CD4-positive, alpha-beta T cell treated with Interleukin-17A for 1 hour (primary cell): ENCODE measurements around the gene PNLIPRP1.

ENCODE experiments used
- DNase-seq: peaks from one replicate; pipeline ENCODE4 v3.0.0-alpha.2; 2020

PNLIPRP1 gene

DNA sequence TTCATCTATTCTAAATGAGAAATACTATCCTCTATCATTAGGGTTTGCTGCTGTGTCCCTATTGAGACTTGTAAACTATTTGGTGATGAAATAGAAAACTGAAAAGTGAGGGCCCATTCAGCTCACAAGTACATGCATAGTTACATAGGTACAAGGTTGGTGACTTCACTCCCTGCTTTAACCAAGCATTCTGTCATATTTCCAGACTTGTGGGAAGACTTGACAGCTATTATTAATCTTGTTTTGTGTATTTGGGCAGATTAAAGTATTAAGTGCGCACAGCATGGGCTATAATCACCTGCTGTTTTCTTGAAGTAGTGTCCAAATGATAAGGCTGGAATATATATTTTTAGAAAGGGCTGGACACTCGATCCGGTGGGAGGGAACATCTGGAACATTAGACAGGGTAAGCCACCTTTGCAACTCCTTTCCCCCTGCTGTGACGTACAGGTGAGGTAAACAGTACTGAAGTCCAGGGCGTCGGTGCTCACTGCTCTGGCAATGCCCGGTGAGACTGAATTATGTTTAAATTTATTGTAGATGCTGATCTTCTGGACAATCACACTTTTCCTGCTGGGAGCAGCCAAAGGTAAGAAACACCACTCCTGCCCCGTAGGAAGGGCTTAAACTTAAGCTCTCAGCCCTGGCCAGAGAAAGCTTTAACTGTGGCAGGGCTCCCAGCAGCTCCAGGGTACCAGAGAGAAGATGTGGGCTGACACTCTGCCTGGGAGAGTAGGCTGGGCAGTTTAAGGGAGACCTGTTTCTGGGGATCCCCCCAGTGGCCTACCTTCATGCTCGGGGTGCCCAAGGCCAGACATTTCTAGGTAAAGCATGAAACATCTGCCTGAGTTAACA, at the start of gene PNLIPRP1:
PNLIPRP1 (plus strand) TSS at position 370 of the 855 bp plus-strand sequence; CDS start at position 541, 171 bp downstream.
- no peak for DNase-seq

DNA sequence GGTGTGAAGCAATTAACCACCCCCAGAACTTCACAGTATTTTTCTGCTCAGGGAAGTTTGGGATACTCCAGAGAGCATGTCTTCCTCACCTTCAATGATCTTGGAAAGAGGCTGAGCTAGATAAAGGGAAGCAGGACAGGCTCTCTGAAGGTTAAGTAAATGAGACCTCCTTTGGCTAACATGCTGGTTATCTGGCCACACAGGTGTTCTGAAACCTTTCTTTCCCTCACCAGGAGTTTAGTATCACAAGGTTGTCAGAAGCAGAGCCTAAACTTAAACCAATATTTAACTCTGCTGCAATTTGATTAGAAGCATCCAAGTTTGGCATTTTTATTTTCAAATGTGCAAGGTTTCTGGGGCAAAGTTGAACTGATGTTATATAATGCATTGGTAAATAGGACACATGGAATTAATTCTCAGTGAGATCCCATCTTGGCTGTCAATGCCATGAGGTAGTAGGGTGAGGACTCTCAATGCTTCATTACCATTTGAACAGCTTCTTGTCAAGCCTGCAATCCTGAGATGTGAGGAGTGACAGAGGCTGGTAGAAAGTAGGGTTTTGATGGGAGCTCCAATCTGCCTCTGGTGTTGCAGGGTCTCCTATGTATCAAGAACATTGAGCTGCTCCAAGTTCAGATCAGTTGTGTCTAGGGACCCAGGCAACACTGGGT, 48.6 kb upstream of the PNLIPRP1 start:
- DNase-seq = no peak

DNA sequence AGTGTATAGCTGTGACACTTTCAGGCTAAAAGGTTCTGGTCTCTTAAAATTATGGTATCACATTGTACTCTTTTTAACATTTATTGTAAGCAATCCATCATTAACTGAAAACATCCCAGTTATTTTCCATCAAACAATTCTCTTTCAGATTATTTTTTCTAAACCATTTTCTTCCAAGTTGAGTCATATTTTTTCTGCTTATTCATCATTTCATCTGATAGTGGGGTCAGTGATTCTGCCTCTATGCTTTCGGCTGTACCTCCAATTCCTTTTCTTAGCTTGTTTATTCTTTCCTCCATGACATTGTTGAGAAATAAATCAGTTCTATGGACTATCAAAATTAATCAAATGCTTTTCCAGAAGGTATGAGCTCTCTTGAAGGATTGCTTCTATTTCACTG, 45.6 kb upstream of the PNLIPRP1 start:
- no peak for DNase-seq

DNA sequence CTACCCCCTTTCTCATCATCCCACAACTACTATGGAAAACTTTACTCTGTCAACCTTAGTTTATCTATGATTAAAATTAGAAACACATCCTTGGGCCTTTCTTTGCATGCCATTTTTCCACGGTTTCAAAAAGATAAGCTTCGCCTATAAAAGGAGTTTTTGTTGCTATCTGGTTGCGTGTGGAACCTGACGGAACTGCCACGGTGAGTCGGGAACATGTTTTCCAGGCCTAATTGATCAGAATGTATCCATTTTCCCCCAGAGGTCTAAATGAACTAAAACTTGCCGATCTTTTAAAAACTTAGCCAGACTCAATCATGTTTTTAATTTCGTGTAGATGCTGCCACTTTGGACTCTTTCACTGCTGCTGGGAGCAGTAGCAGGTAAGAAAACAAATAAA, 45.0 kb upstream of the PNLIPRP1 start, which contains the start of gene PNLIP:
PNLIP (plus strand) TSS at position 176 of the 400 bp plus-strand sequence; CDS start at position 338, 162 bp downstream.
- DNase-seq = no peak

DNA sequence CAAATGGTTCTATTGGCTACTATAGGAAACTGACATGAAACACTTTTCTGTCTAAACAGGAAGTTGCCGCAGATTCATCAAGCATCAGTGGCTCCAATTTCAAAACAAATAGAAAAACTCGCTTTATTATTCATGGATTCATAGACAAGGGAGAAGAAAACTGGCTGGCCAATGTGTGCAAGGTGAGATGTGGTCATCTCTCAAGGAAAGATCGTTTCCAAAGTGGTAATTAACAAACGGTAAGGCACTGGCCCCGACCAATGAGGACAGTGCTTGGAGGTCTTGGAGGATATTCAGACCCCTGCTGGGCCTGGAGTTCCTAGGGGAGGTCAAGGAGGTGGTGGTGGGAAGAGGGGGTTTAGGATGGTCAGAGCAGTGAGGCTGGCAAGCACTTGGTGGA, 42.5 kb upstream of the PNLIPRP1 start:
- DNase-seq = no peak

DNA sequence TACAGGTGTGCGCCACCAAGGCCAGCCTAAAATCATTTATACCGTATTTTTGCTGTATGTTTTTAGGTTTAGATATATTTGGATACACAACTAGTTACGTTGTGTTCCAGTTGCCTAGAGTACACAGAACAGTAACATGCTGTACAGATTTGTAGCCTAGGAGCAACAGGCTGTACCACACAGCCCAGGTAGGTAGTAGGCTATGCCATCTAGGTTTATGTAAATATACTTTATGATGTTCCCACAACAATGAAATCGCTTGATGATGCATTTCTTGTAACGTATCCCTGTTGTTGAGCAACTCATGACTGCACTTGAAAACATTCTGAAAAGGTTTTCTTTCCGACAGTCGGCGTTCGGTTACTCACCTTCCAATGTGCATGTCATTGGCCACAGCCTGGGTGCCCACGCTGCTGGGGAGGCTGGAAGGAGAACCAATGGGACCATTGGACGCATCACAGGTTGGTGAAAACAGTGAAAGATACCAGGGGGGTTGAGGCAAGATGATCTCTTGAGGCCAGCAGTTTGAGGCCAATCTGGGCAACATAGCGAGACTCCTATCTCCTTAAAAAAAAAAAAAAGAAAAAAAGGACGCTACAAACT, 37.3 kb upstream of the PNLIPRP1 start:
- no peak for DNase-seq

DNA sequence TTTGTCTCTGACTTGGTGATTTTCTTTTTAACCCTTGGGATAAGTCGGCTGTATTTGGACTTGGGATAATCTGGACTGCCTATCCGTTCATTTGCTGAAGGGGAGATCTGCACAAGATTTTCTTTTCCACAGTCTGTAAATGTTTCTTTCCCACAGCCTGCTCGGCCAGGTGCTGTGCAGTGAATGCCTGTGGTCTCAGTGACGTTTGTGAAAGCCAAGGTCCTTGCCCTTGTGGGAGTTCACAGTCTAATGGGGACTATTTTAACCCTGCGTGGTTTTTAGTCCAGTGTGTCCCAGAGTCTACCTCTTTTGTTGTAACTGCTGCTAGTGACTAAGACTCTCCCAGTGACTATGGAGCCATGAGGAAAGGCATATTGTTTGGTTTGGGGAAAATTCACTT, 36.1 kb upstream of the PNLIPRP1 start:
- no peak for DNase-seq

DNA sequence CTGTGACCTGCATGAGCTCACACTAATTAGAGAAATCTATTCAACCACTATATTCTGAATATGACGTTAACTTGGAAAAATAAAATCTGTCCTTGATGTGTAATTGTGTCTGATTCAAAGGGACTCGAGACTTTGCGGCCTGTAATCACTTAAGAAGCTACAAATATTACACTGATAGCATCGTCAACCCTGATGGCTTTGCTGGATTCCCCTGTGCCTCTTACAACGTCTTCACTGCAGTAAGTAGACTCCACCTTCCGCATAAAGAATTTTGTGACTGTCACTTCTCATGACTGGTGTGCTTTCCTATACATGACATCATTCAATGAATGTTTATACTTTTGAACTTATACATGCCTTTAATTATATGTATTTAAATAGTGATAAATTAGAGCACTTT, 34.9 kb upstream of the PNLIPRP1 start:
- DNase-seq = no peak

DNA sequence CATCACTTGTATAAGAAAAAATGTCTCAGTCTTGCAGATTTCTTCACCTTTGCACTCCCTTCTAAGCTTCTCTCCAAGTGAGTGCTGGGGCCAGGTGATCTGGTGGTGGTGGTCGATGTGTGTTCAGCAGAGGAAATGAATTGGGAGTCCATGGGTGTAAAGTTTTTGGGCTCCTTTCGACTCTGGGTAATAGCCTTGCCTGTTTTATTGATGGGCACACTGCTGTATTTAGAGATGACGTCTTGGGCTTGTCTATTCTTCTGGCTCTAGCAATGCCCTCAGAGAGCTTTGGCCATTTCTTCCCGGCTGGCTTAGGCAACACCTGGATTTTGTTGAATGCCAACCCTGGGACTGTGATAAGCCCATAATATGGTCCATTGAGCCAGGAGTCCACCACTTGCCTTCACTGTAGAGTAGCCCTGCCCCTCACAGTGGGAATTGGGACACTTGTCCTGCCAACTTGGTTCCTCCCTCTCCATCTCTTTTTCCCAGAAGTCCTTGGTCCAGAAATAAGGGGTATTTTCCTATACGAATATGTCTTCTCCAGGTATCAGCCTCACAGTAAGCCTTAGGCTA, 33.4 kb upstream of the PNLIPRP1 start:
- DNase-seq = no peak

DNA sequence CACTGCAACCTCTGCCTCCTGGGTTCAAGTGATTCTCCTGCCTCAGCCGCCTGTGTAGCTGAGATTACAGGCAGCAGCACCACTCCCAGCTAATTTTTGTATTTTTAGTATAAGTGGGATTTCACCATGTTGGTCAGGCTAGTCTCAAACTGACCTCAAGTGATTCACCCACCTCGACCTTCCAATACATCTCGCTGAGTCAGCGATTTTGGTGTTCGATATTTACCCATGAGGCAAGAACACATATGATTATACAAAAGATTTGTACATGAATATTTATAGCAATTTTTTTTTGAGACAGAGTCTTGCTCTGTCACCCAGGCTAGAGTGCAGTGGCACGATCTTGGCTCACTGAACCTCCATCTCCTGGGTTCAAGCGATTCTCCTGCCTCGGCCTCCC, 25.2 kb upstream of the PNLIPRP1 start:
- DNase-seq = no peak

DNA sequence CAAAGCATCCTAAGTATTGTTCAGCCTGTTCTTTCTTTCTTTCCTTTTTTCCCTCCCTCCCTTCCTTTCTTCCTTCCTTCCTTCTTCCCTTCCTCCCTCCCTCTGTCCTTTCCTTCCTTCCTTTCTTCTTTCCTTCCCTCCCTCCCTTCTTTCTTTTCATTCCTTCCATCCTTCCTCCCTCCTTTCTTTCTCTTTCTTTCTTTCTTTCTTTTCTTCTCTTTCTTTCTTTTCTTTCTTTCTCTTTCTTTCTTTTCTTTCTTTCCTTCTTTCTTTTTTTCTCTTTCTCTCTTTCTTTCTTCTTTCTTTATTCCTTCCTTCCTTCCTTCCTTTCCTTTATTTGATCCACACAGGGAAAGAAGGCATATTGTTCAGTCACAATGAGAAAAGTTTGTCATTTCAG, 23.8 kb upstream of the PNLIPRP1 start:
- DNase-seq = no peak

DNA sequence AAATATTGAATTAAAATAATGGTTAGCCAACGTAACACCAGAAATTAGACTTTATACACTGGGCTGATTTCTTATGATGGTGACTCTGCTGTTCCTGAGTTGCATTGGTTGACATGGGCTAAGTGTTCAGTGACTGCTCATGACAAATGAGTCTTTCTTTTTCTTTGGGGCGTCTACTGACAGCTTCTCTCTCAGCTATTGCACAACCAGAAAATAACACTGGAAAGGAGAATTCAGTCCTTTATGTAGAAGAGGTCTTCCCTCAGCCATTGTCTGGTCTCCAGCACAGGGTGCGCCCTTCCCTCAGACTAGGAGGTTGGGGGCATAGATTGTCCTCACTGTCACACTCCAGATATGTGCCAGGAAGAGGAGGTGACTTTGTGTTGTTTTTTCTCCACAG, 23.4 kb upstream of the PNLIPRP1 start:
- DNase-seq = no peak

DNA sequence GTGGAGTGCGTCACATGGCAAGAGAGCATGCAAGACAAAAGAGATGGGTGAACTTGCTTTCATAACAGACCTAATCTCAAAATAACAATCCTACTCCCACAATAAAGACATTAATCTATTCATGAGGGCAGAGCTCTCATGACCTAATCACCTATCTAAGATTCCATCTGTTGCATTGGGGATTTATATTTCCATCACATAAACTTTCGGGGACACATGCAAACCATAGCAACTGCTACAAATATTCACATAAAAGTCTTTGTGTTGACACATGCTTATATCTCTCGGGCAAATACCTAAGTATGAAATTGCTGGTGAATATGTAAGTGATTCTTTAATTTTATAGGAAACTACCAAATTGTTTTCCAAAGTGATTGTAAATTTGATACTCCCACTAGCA, 16.0 kb upstream of the PNLIPRP1 start:
- DNase-seq = no peak

DNA sequence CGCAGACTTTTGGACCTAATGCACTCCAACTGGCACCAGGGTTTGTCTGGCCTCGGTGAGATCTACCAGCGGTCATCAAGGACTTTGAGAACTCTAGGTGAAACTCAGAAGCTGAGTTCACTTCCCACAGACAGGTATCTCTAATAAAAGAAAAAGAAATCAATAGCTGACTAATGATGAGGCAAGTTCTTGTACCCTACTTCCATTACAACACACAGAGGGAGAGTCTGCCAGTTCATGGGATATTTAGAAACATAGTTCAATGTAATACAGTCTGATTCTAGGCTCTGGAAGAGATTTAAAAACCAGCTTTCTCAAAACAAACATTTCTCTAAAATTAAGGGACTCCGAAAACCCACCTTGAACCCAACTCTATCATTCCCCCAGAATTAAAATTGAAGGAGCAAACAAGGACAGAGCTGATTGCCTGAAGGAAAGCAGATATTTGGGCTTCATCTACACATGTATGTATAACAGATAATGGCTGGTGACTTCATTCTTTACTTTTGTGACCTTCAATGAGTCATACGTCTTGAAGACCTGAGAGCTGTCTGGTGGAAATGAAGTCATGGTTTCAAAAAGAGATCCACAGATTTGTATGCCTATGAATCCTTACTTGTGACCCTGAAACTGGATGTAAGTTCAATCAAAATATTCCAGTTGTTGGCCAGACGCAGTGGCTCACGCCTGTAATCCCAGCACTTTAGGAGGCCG, 2.7 kb upstream of the PNLIPRP1 start:
- no peak for DNase-seq

DNA sequence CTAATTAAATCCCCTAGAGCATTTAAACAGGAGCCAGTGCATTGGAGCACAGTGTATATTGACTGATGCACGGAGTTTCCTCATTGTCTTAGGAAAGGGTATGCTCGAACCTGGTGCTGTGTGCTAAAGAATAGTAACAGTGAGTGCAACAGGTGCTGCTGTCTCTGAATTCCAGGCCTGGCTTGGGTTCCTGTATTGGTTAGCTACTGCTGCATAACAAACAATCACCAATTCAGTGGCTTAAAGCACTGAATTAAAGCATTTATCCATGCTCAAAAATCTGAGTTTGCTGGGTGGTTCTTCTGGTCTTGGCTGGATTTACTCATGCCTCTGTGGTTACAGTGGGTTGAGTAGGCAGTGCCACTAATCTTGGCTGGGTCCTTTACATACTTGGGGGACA, 1.8 kb upstream of the PNLIPRP1 start:
- no peak for DNase-seq

DNA sequence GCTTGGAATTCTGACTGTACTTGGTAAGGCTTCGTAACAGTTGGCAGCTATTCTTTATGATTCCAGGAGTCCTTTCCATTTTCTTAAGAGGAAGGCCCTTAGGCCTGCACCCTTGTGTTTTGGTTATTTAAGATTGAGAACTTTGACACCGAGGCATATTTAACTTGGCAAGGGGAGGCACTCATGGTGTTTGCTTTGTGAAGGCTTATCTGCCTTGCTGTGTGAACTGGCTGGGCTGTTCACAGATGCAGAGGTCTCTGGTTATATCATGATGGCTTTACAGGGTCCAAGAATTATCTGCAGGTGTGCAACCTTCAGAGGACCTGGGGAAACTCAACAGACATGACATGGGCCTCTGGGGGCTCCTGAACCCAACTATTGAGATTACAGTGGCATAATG, 833 bp upstream of the PNLIPRP1 start:
- no peak for DNase-seq

DNA sequence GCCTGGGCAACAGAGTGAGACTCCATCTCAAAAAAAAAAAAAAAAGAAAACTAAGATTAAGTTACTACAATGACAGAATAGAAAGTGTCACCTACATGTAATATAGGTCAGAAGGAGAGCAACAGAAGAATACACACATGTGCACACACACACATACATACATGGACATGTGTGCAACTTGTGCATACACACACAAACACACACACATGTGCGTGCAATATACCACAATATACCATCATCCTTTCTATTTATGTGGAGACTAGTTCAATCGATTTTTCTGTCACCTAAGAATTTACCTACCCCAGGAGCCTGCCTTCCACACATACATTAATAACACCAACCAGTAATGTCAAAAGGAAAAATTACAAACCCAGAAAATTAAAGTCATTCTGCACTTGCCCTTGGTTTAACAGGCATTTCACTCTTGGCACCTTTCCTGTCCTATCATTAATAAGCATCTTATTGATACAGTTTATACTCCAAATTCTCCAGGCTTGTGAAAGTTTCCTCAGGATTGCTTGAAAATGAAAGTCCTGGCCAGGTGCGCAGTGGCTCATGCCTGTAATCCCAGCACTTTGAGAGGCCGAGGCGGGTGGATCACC, 2.5 kb downstream of the PNLIPRP1 start:
- no peak for DNase-seq

DNA sequence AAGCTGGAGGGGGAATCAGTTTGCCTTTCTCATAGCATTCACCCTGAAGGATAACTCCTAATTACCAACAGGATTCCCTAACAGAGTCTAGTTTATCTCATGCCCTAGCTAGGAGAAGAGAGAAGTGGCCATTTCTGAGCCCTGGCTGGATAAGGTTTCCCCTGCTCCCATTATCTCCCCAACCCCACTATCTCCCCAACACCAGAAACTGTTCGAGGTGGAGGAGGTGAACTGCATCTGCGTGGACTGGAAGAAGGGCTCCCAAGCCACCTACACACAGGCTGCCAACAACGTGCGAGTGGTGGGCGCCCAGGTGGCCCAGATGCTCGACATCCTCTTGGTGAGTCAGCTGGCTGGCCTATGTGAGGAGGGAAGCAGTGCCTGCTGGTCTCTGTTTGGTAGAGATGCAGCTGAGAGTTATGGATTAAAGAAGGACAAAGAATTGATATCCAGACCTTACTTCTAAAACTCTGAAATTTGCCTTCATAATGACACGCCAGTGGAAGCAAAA, 3.8 kb downstream of the PNLIPRP1 start:
- no peak for DNase-seq

DNA sequence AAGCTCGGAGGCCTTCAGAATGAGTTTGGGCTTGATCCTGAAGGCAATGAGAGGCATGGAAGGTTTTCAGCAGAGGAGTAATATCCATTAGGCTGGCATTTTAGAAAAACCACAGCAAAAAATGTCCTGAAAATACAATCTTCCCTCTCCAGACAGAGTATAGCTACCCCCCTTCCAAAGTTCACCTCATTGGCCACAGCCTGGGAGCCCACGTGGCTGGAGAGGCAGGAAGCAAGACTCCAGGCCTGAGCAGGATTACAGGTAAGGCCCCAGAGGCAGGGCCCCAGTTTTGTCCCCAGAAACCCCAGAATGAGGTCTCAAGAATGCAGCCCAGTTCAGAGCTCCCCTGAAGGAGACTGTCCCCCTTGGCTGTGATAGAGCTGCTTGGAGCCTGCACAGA, 5.3 kb downstream of the PNLIPRP1 start:
- DNase-seq = no peak

DNA sequence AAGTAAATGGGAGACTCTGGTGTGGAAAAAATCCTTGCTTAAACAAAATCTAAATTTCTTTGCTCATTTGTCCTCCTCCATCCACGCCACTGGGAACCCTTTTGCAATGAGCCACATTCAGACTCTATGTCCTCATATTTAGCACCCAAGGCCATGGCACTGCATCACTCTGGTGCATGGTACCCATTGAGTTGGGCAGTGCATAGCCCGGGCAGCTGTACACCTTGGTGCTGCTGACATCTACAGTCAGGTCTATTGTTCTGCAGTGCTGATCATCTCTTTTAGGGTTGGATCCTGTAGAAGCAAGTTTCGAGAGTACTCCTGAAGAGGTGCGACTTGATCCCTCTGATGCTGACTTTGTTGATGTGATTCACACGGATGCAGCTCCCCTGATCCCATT, 6.8 kb downstream of the PNLIPRP1 start:
- DNase-seq = no peak

DNA sequence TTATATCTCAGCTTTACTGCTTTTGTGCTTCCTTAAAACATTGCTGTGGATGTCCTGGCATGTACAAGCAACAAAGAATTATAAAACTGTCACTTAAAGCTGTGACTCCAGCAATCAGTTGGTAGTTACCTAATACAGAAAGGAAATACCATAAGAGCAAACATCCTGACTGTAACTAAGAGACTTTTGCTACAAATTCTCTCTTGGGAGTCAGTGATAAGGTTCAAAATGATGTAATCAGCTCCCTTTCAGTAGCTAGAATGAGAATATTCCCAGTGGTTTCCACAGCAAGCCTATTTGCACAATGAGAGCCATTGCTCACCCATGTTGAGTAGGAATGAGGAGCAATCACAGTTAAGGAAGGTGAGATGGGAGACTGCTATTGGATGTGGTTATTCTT, 7.6 kb downstream of the PNLIPRP1 start:
- DNase-seq = no peak

DNA sequence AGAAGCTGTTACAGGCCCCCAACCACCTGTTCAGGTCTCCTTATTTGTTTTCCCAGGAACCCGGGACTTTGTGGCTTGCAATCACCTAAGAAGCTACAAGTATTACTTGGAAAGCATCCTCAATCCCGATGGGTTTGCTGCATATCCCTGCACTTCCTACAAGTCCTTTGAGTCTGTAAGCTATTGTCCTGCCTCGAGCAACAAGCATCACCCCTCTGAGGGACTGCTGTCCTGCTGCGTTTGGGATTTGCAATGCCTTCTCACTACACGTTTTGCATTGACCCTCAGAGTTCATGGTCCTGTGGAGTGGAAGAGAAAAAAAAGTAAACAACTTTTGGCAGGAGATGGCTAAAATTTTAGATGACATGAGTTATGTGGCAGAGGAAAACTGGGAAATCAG, 9.2 kb downstream of the PNLIPRP1 start:
- DNase-seq = no peak
